Measurements from ENCODE around the gene CCDC63.
"Not testable (repeated sequence)": the region's sequence is repeated elsewhere in the genome, so short reads cannot be mapped to it uniquely, and the experiment has no call there.

The CCDC63 gene

DNA sequence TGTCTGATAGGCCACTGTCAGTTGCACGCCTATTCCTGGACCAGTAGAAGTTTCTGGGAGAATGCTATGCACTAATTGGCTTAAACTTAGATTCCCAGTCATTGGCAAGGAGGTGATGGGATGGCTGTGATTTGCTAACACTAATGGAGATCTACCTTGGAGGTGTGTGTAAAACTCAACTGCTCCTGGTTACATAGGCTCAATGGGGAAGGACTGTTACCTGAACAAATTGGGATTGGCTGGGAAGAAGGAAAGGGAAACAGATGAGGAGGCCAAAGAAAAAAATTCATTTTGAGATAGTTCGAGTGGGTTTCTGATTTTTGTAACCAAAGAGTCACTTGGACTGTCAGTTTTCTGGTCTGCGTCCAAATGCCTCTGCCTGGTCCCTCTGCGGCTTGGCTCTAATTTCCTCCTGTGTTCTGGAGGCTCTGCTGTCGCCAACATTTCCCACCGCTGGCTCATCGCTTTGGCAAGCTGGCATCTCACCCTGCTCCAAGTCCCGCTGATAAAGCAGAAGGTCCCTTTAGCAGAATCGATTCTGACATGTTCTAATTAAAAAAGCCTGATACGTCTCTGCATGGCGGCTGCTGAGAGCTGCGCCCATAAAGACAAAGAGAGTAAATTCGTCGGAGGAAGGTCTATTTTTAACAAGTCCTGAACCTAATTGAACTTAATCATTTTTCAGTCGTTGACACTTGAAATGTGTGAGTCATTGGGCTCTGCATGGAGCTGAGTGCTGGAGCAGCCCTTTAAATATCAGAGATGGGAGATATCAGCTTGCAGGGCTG lies 2.0 kb upstream of the CCDC63 start:
- DNase-seq (ENCODE audit: low spot score): no peak

DNA sequence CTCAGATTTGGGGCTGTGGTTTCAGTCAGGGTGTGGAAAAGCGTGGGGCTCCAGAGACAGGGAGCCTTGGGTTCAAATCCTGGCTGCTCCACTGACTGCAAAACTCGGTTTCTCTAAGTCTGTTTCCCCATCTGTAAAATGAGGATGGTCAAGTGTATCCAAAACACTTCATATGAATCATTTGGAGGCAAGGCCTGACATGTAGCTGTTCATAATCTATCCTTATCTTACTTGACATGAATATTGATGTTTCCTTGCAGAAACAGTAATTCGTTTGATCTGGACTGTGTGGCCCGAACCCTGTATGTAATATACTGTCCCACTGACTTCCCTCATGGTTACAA lies 1.5 kb upstream of the CCDC63 start:
- no peak for DNase-seq (ENCODE audit: low spot score)

GRCh38 chr12:110848314-110848923 lies 1.6 kb downstream of the CCDC63 start:
- no peak for DNase-seq (ENCODE audit: low spot score)

- no peak for DNase-seq (ENCODE audit: low spot score)
These were observed 2.4 kb downstream of the CCDC63 start for GRCh38 chr12:110849221-110849620.

DNA sequence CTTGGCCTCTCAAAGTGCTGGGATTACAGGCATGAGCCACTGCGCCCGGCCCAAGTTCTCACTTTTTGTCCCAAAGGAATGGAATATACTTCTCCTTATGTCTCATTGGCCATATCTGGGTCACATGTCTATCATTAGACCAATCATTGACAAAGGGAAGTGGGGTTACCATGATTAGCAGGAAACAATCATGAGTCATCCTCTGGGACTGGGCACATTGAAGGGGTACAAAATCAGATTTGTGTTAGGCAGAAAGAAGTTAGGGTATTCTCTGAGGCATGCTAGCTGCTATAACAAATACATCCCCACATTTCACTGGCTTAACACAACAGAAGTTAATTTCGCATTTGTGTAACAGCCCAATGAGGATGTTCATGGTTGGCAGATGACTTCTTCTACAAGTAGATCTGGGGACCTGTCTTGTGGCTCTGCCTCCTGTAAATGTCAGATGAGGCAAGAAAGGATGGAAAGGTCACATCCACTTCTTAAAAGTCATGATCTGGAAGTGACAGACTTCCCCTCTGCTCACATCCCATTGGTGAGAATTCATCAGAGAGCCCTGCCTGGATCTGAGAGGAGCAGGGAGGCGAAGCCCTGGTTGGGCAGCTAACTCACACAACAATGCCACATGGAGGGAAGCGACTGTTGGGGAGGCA lies 3.1 kb downstream of the CCDC63 start:
- DNase-seq (ENCODE audit: low spot score): no peak

DNA sequence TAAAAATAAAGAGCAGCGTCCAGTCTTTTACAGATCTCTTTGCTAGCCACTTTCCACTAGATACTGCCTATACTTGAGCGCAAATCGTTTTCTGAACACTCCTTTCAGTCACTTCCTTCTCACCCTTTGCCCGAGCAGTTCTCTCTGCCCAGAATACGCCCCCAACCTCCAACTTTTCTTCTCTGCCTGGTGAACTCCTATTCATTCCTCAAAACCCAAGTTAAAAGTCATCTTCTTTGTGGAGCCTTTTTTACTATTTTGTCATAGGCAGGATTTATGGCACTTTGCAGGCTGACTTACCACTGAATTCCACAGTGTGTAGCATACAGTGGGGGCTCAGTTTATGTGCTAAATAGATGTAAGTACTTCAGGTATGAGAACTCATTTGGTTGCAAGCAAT lies 4.0 kb downstream of the CCDC63 start:
- DNase-seq (ENCODE audit: low spot score): no peak

- DNase-seq (ENCODE audit: low spot score): no peak
These were observed 7.0 kb downstream of the CCDC63 start for GRCh38 chr12:110853836-110854235.

DNA sequence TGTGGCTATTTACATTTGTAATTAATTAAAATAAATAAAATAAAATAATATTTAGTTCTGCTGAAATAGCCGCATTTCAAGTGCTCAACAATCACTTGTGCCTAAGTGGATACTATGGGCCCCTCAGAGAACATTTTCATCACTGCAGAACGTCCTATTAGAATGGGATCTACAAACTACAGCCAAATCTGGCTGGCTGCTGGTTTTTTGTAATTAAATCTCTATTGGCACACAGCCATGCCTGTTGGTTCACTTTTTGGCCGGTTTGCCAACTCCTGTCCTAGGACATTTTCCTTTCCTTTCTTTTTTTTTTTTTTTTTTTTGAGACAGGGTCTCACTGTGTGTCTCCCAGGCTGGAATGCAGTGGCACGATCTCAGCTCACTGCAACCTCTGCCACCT lies 9.8 kb downstream of the CCDC63 start:
- DNase-seq (ENCODE audit: low spot score): no peak

GRCh38 chr12:110857528-110857927 lies 10.7 kb downstream of the CCDC63 start:
- DNase-seq (ENCODE audit: low spot score): no peak

- not testable (repeated sequence) for DNase-seq (ENCODE audit: low spot score)
These were observed 11.2 kb downstream of the CCDC63 start for GRCh38 chr12:110857954-110858353.

- DNase-seq (ENCODE audit: low spot score): no peak
These were observed 12.1 kb downstream of the CCDC63 start for GRCh38 chr12:110858848-110859247.

GRCh38 chr12:110860833-110861296 lies 14.1 kb downstream of the CCDC63 start:
- no peak for DNase-seq (ENCODE audit: low spot score)

GRCh38 chr12:110861729-110862128 lies 14.9 kb downstream of the CCDC63 start:
- DNase-seq (ENCODE audit: low spot score): no peak

DNA sequence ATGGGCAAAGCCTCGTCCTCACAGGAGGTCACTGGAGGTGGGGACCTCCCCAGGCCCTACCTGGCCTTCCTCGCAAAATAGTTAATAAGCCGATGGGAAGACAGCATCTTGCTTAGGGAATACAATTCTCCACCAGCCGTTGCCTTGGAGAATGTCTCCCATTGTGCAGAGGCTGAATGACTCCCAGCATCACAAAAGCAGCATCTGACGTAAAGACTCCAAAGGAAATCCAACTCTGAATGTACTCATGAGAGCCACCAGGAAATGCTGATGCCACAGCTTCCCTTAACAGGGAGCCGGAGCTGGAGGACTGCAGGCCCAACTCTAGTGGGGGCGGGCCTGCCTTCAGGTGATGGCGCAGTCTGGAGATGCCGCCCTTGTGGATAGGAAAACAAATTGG lies 15.5 kb downstream of the CCDC63 start:
- no peak for DNase-seq (ENCODE audit: low spot score)

DNA sequence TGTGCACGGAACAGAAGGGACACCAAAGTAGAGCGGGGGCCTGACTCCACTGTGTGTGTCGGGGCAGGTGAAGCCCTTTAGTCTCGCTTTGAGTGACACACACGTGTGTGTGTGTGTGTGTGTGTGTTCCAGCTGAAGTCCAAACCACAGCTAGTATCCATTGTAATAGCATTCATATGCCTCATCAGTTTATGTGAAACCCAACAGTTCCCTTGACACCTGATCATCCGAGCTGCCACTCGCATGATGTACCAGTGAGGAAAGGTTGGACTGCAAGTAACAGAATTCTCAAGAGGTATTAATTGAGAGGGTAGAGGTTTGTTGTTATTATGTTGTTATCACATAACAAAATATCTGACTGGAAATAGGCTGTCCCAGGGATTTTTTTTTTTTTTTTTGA lies 16.4 kb downstream of the CCDC63 start:
- no peak for DNase-seq (ENCODE audit: low spot score)

DNA sequence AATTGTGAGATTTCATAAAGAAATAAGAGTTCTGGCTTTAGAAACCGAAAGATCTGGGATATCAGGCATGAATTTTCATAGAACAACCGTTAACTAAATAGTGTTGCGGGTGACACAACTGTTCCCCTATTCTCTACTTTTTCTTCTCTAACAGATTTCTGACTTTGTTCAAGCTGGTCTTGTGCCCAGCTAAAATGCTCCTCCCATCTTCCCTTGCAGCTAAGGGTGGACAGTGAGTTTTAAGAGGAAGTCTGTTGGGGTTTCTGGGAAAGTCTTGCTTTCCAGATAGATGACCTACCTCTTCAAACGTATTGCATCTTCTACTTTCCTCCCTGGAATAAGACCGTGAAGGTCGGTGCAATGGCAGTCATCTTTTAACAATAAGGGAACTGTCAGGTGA lies 18.7 kb downstream of the CCDC63 start:
- DNase-seq (ENCODE audit: low spot score): no peak

DNA sequence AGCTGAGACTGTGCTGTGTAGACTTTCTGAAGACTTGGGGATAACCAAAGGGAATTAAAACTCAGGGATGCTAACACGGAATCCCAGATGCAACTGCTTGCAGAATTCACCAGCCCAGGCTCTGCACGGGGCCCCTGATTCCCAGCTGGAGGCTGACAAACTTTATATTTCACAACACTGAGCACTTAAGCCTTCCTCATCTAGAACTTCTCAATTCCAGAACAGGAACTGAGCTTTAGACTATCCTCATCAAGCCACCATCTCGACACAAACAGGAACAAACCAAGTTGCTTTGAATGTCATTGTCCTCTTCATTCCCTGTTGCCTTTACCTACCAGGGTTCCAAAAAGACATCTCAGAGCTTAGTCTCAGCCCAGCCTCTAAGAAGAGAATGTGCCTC lies 22.2 kb downstream of the CCDC63 start:
- DNase-seq (ENCODE audit: low spot score): no peak

GRCh38 chr12:110869803-110870202 lies 23.0 kb downstream of the CCDC63 start:
- DNase-seq (ENCODE audit: low spot score): no peak

GRCh38 chr12:110872100-110872499 lies 25.3 kb downstream of the CCDC63 start:
- no peak for DNase-seq (ENCODE audit: low spot score)

GRCh38 chr12:110874351-110874750 lies 27.6 kb downstream of the CCDC63 start:
- no peak for DNase-seq (ENCODE audit: low spot score)

DNA sequence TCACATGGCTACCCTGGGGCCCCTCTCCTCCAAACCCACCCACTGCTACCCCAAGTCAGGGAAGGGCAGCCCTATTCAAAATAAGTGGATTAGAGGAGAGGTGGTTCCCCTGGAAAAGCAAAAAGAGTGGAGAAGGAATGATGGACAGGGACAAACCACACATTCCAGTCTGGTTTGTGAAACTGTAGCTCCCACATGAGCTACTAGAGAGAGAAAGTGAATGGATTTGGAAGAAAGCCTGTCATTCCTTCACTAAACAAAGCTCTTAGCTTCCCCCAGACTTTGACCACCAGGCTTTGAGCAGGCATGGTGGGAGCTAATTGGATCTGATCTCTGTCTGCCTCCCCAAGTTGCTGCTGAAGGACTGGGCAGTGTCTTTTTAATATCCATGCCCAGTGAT lies 28.0 kb downstream of the CCDC63 start:
- DNase-seq (ENCODE audit: low spot score): no peak

GRCh38 chr12:110880651-110881050 lies 33.9 kb downstream of the CCDC63 start:
- DNase-seq (ENCODE audit: low spot score): no peak

DNA sequence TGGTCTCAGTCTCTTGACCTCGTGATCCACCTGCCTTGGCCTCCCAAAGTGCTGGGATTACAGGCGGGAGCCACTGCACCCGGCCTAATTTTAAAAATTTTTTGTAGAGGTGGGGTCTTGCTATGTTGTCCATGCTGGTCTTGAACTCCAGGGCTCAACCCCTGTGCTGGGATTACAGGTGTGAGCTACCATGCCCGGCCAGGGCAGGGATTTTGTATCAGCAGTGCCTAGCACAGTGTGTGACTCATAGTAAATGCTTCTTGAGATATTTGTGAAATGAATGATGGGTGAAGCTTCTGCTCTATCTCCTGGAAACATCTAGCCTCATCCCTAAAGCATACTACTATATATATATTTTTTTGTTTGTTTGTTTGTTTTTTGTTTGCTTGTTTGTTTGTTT lies 36.5 kb downstream of the CCDC63 start:
- DNase-seq (ENCODE audit: low spot score): no peak

Data from D341Med (cell line).